Tibial nerve (tissue), 4 donors: Measurements from ENCODE around the gene DNALI1. TPM values are rescaled to one million over a fixed set of nuclear protein-coding genes. Genes with fewer than 3 reads are reported as not detected.
"Not testable (repeated sequence)": the region's sequence is repeated elsewhere in the genome, so short reads cannot be mapped to it uniquely, and the experiment has no call there.

ENCODE experiments used
- DNase-seq, 2 donors: peaks; one replicate each; pipeline ENCODE4 v3.0.0-alpha.2; 2019; ENCODE audit warnings: low spot score in 2 of 2
- H3K27ac ChIP-seq, 4 donors: fragments of 200-600 bp; sonication (generic) in 3 of 4; one replicate each; pipeline ENCODE4 v1.5.1; 2017 to 2019; ENCODE audit warnings: mild to moderate bottlenecking in 1 of 4
- H3K27me3 ChIP-seq, 2 donors: fragments of 200-600 bp; sonication (generic) in 1 of 2; one replicate each; pipeline versions ENCODE4 v1.5.1 to v1.6.0; 2017 to 2019
- H3K36me3 ChIP-seq, 3 donors: fragments of 200-600 bp; sonication (generic); one replicate each; pipeline ENCODE4 v1.5.1; 2018 to 2019
- H3K4me1 ChIP-seq, 4 donors: fragments of 200-600 bp; sonication (generic) in 3 of 4; one replicate each; pipeline ENCODE4 v1.5.1; 2017 to 2019
- H3K4me3 ChIP-seq, 4 donors: fragments of 200-600 bp; sonication (generic) in 3 of 4; one replicate each; pipeline ENCODE4 v1.5.1; 2017 to 2019; ENCODE audit warnings: mild to moderate bottlenecking in 1 of 4, moderate library complexity in 1 of 4
- H3K9me3 ChIP-seq, 4 donors: fragments of 200-600 bp; sonication (generic) in 3 of 4; one replicate each; pipeline ENCODE4 v1.5.1; 2017 to 2019
- CTCF ChIP-seq, 5 experiments: fragments of 200-600 bp in 3 of 5; fragments of 450-650 bp in 2 of 5; sonication (generic) in 3 of 5; IDR thresholded peaks; one replicate each; pipeline ENCODE4 v1.5.1; 2016 to 2019; ENCODE audit warnings: antibody characterized with exemption in 5 of 5, mild to moderate bottlenecking in 3 of 5, moderate library complexity in 2 of 5
- EP300 ChIP-seq, 2 donors: sonication (generic); formaldehyde crosslinking; IDR thresholded peaks; one replicate each; pipeline ENCODE4 v1.6.1; 2017; ENCODE audit warnings: antibody characterized with exemption in 2 of 2, mild to moderate bottlenecking in 1 of 2
- POLR2A ChIP-seq, 2 donors: fragments of 450-650 bp; IDR thresholded peaks; one replicate each; pipeline ENCODE4 v1.6.1; 2017; ENCODE audit warnings: antibody characterized with exemption in 2 of 2, mild to moderate bottlenecking in 2 of 2, moderate library complexity in 2 of 2
- WGBS, 2 donors: methylation state at CpG; one replicate each; pipeline ENCODE4 v1.1.5; 2018; 5-methylcytosine and 5-hydroxymethylcytosine counted together
- total RNA-seq, 4 donors: library from RNA; depleted of rRNA; stranded (reverse); fragments of >200 nt; gene quantifications; one replicate each; pipeline ENCODE4 v1.1.0, GENCODE V29; 2016

Gene DNALI1
- total RNA-seq, 4 donors from 2014 or later, result 6.3 to 10.3 (median 9.5) TPM

GRCh38 chr1:37515185-37516034 lies 41.3 kb upstream of the DNALI1 start:
- WGBS, 2 donors, result 70 to 76% methylated on average over 18 of the region's 18 CpGs
- Histone ChIP-seq H3K4me1 (peaks cover 0 to 31% (median 8%) of the 10 kb centered on the region in 4 donors), H3K27ac (peak overlapping the region; percentile 76 to 96 (median 93)), H3K36me3 (peaks cover 0 to 22% (median 0%) of the 10 kb centered on the region in 3 donors), H3K27me3 (no peaks in the 10 kb centered on the region), H3K9me3 (no peaks in the 10 kb centered on the region), H3K4me3 (peak overlapping the region; percentile 56 to 71 (median 66))
- no peak for DNase-seq
- TF ChIP-seq POLR2A (IDR thresholded peaks at IDR 0.05) (no peak), CTCF (IDR thresholded peaks at IDR 0.05) (no peak)

- peaks cover 0 to 6% (median 0%) of the 10 kb centered on the region in 3 donors for H3K36me3 ChIP-seq
- no peaks in the 10 kb centered on the region for H3K9me3 ChIP-seq
- no peaks in the 10 kb centered on the region for H3K27me3 ChIP-seq
- TF ChIP-seq POLR2A (IDR thresholded peaks at IDR 0.05) (no peak), EP300 (IDR thresholded peaks at IDR 0.05) (no peak), CTCF (IDR thresholded peaks at IDR 0.05) (no peak)
- H3K27ac ChIP-seq, result no peak overlapping the region
- DNase-seq, result no peak
- WGBS, 2 donors, result 61 to 69% methylated on average over 1 of the region's 1 CpG
- H3K4me1 ChIP-seq, result peaks cover 0 to 19% (median 8%) of the 10 kb centered on the region in 4 donors
- H3K4me3 ChIP-seq, result no peak overlapping the region
These were observed 39.2 kb upstream of the DNALI1 start for GRCh38 chr1:37517569-37517968.

- H3K36me3 ChIP-seq, H3K27me3 ChIP-seq, DNase-seq, H3K4me3 ChIP-seq, H3K9me3 ChIP-seq, H3K27ac ChIP-seq: not testable (repeated sequence)
- peaks cover 0 to 13% (median 7%) of the 10 kb centered on the region in 4 donors for H3K4me1 ChIP-seq
- 97% methylated on average over 6 of the region's 31 CpGs; no CpG with 5 or more reads in 1 of the 2 donors for WGBS, 2 donors
These were observed 38.5 kb upstream of the DNALI1 start for GRCh38 chr1:37518241-37518640.

GRCh38 chr1:37518929-37519328 lies 37.8 kb upstream of the DNALI1 start:
- not testable (repeated sequence) for H3K9me3 ChIP-seq, H3K27me3 ChIP-seq, H3K4me1 ChIP-seq, H3K36me3 ChIP-seq, DNase-seq, H3K27ac ChIP-seq
- 45 to 48% methylated on average over 15 of the region's 15 CpGs for whole genome bisulfite sequencing, 2 donors
- peak overlapping the region in 1 of 4 donors; percentile 9 for H3K4me3 ChIP-seq

GRCh38 chr1:37519613-37520012 lies 37.1 kb upstream of the DNALI1 start:
- H3K4me1 ChIP-seq, result peaks cover 0 to 6% (median 2%) of the 10 kb centered on the region in 4 donors
- TF ChIP-seq EP300 (IDR thresholded peaks at IDR 0.05) (no peak), POLR2A (IDR thresholded peaks at IDR 0.05) (no peak), CTCF (IDR thresholded peaks at IDR 0.05) (no peak)
- no peak overlapping the region for H3K27ac ChIP-seq
- no peaks in the 10 kb centered on the region for H3K36me3 ChIP-seq
- H3K4me3 ChIP-seq, result no peak overlapping the region
- H3K27me3 ChIP-seq, result no peaks in the 10 kb centered on the region
- DNase-seq, result no peak
- no peaks in the 10 kb centered on the region for H3K9me3 ChIP-seq

- WGBS, 2 donors, result 88 to 100% methylated on average over 1 of the region's 1 CpG
- not testable (repeated sequence) for H3K4me3 ChIP-seq, H3K9me3 ChIP-seq, H3K27me3 ChIP-seq, H3K36me3 ChIP-seq, DNase-seq, H3K27ac ChIP-seq
- peaks cover 0 to 12% (median 0%) of the 10 kb centered on the region in 4 donors for H3K4me1 ChIP-seq
These were observed 26.9 kb upstream of the DNALI1 start for GRCh38 chr1:37529888-37530287.

GRCh38 chr1:37532418-37533156 lies 24.2 kb upstream of the DNALI1 start:
- whole genome bisulfite sequencing, 2 donors, result 90 to 92% methylated on average over 4 of the region's 4 CpGs
- not testable (repeated sequence) for H3K9me3 ChIP-seq, DNase-seq, H3K27ac ChIP-seq, H3K4me3 ChIP-seq, H3K27me3 ChIP-seq
- peaks cover 0 to 12% (median 0%) of the 10 kb centered on the region in 4 donors for H3K4me1 ChIP-seq
- peaks cover 0 to 25% (median 9%) of the 10 kb centered on the region in 3 donors for H3K36me3 ChIP-seq
